HG02798 (cell line): ENCODE measurements around the gene ANXA3.

Experiments
- ATAC-seq: cut with Tn5 transposase; IDR thresholded peaks from one replicate; pipeline ENCODE4 v1.9.1; 2021; ENCODE audit warnings: mild to moderate bottlenecking; ENCODE audit not compliant: unreplicated experiment, poor library complexity

The ANXA3 gene

GRCh38 chr4:78638337-78639172 lies 87.0 kb downstream of the ANXA3 start:
- peak; percentile 85 for ATAC-seq

GRCh38 chr4:78640714-78641113 lies 89.1 kb downstream of the ANXA3 start:
- no peak for ATAC-seq

GRCh38 chr4:78642934-78643333 lies 91.4 kb downstream of the ANXA3 start:
- no peak for ATAC-seq

- ATAC-seq, result no peak
Observed at GRCh38 chr4:78644063-78644691, 92.6 kb downstream of the ANXA3 start.

GRCh38 chr4:78644744-78645330 lies 93.3 kb downstream of the ANXA3 start:
- peak; percentile 97 for ATAC-seq

GRCh38 chr4:78645853-78646757 lies 94.5 kb downstream of the ANXA3 start:
- ATAC-seq, result no peak

GRCh38 chr4:78647272-78647671 lies 95.7 kb downstream of the ANXA3 start:
- ATAC-seq, result no peak

GRCh38 chr4:78648640-78649363 lies 97.2 kb downstream of the ANXA3 start:
- no peak for ATAC-seq

GRCh38 chr4:78650106-78651024 lies 98.8 kb downstream of the ANXA3 start:
- no peak for ATAC-seq

- no peak for ATAC-seq
Observed at GRCh38 chr4:78651250-78651860, 99.8 kb downstream of the ANXA3 start.

GRCh38 chr4:78652282-78652876 lies 100.8 kb downstream of the ANXA3 start:
- ATAC-seq, result no peak

GRCh38 chr4:78653655-78654054 lies 102.1 kb downstream of the ANXA3 start:
- no peak for ATAC-seq

- ATAC-seq, result no peak
Observed at GRCh38 chr4:78654807-78655206, 103.2 kb downstream of the ANXA3 start.

GRCh38 chr4:78656968-78657445 lies 105.4 kb downstream of the ANXA3 start:
- peak; percentile 30 for ATAC-seq

GRCh38 chr4:78659264-78659663 lies 107.7 kb downstream of the ANXA3 start:
- no peak for ATAC-seq

GRCh38 chr4:78659665-78660064 lies 108.1 kb downstream of the ANXA3 start:
- ATAC-seq, result no peak
